Measurements from ENCODE around the gene TBC1D22A. TPM values are rescaled to one million over a fixed set of nuclear protein-coding genes. Genes with fewer than 3 reads are reported as not detected.

TBC1D22A gene
- total RNA-seq, 4 donors from 2014 or later: 9.2 to 45.3 (median 22.8) TPM

DNA sequence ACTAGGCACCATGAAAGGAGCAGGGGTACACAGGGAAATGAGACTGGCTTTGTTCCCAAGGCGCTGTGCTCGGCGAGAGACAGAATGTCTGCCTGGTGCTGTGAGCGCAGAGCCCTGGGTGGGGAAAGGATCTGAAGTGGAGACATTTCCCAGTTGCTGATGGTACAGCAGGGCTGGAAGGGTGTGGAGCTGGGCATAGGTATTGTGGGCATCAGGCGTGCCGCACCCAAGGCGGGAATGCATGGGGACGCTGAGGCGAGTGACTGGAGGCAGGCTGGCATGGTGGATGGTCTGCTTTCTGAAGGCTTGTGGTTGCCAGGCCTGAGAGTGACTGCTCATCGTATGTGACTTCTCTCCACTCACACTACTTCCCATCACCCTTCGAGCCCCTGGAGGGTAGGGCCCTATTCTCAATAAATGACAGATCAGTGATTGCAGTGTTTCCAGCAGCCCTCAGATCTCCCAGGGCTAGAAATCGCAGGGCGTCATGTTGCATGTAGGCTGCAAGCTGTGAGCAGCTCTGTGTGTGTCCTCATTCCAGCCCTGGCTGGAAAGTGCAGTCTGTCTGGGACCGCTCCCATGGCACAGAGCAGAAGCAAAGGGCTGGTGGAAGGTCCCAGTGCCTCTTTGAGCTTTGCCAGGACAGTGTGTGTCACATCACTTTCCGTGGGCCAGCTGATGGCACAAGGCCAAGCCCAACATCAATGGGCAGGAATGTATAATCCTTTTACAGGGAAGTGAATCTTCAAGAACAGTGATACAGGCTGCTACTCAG lies 67.7 kb downstream of the TBC1D22A start:
- no peak for TF ChIP-seq POLR2A (IDR thresholded peaks at IDR 0.05)
- TF ChIP-seq, protein P1, sequence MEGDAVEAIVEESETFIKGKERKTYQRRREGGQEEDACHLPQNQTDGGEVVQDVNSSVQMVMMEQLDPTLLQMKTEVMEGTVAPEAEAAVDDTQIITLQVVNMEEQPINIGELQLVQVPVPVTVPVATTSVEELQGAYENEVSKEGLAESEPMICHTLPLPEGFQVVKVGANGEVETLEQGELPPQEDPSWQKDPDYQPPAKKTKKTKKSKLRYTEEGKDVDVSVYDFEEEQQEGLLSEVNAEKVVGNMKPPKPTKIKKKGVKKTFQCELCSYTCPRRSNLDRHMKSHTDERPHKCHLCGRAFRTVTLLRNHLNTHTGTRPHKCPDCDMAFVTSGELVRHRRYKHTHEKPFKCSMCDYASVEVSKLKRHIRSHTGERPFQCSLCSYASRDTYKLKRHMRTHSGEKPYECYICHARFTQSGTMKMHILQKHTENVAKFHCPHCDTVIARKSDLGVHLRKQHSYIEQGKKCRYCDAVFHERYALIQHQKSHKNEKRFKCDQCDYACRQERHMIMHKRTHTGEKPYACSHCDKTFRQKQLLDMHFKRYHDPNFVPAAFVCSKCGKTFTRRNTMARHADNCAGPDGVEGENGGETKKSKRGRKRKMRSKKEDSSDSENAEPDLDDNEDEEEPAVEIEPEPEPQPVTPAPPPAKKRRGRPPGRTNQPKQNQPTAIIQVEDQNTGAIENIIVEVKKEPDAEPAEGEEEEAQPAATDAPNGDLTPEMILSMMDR (IDR thresholded peaks at IDR 0.05): no peak
- peaks cover 0 to under 1% of the 10 kb centered on the region in 2 donors for H3K9me3 ChIP-seq
- H3K36me3 ChIP-seq: no peaks in the 10 kb centered on the region
- H3K27ac ChIP-seq: no peak overlapping the region
- H3K4me1 ChIP-seq: peaks cover 12 to 16% of the 10 kb centered on the region in 2 donors
- no peak for DNase-seq
- intact Hi-C loops (cut with DNase I; ENCODE audit: low total_unique reads): no loop called here
- H3K27me3 ChIP-seq: no peaks in the 10 kb centered on the region
- H3K4me3 ChIP-seq: no peak overlapping the region

DNA sequence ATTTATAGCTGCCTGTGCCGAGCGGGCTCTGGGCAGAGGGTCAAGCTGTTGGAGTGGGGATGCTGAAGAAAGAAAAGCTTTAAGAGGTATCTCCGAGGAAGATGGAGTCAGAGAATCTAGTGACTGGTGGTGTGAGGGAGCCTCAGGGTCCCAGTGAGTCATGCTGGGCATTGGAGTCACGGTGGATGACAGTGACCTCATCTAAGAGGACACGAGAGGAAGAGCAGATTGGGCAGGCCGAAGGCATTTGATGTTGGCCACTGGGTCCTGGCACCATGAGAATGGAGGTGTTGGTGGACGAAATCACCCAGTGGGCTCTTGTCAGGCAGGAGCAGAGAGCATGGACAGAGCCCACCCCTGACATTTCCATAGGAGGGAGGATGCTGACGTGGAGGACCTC lies 68.4 kb downstream of the TBC1D22A start:
- DNase-seq: no peak
- H3K4me3 ChIP-seq: no peak overlapping the region
- TF ChIP-seq POLR2A (IDR thresholded peaks at IDR 0.05): no peak
- no peaks in the 10 kb centered on the region for H3K27me3 ChIP-seq
- intact Hi-C loops (cut with DNase I; ENCODE audit: low total_unique reads): no loop called here
- peaks cover 0 to 7% of the 10 kb centered on the region in 2 donors for H3K9me3 ChIP-seq
- H3K27ac ChIP-seq: no peak overlapping the region
- no peaks in the 10 kb centered on the region for H3K36me3 ChIP-seq
- H3K4me1 ChIP-seq: peaks cover 12 to 16% of the 10 kb centered on the region in 2 donors

DNA sequence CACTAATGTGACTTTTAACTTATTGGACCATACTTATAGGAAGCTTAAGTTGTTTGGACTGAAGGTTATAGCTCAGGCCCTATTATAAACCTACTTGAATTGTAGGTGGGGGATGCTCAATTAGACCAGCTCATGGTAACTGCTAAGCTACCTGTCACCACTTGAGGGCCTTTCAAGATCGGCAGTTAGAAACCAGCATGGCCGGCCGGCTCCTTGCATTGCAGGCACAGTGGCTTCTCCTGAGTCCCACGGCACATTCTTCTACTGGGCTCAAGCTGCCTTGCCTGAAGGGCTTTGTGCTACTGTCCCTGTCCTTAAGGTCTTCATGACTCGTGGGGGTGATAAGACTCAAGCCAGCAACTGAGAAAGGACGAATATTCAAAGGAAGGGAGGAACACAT lies 70.8 kb downstream of the TBC1D22A start:
- intact Hi-C loops (cut with DNase I; ENCODE audit: low total_unique reads): no loop called here
- peaks cover 0 to 8% of the 10 kb centered on the region in 2 donors for H3K9me3 ChIP-seq
- no peaks in the 10 kb centered on the region for H3K36me3 ChIP-seq
- no peak for TF ChIP-seq POLR2A (IDR thresholded peaks at IDR 0.05)
- TF ChIP-seq, protein P1 (IDR thresholded peaks at IDR 0.05): no peak
- no peak overlapping the region for H3K27ac ChIP-seq
- H3K4me1 ChIP-seq: peaks cover 12 to 16% of the 10 kb centered on the region in 2 donors
- DNase-seq: no peak
- H3K4me3 ChIP-seq: no peak overlapping the region
- H3K27me3 ChIP-seq: no peaks in the 10 kb centered on the region

DNA sequence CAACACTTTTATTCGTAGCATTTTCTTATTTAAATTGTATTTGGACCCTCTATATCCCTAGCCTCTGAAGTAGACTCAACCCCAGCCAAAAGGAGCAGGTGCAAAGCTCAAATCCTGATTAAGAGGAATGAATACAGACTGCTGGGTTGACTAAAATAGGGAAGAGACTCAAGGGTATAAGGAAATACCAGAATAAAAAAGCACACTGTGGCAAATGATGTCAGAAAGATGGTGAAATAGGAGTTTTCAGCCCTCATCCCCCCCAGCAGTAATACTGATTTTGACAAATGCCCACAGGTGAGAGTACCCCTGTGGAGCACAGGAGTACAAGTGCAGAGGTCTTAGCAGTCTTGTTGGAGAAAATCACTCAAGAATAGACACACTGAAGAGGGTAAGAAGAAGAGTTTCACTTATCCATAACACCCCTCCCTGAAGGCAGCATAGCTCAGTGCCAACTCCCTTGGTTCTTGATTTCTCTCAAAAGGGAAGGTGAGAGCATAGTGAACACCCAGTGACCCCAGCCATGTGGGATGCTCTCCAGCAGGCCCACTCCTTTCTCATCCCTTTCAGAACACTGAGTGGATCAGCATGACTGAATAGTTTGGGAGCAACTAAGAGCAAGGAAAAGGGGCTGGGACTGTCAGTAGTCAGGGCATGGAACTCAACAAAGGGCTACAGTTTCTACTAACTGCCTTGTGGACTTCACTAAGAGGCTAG lies 71.7 kb downstream of the TBC1D22A start:
- no peak overlapping the region for H3K27ac ChIP-seq
- no peak for DNase-seq
- no peaks in the 10 kb centered on the region for H3K27me3 ChIP-seq
- TF ChIP-seq POLR2A (IDR thresholded peaks at IDR 0.05): no peak
- TF ChIP-seq, protein P1 (IDR thresholded peaks at IDR 0.05): no peak
- H3K4me1 ChIP-seq: peaks cover 5 to 10% of the 10 kb centered on the region in 2 donors
- H3K9me3 ChIP-seq: peaks cover 0 to 8% of the 10 kb centered on the region in 2 donors
- intact Hi-C loops (cut with DNase I; ENCODE audit: low total_unique reads): no loop called here
- no peaks in the 10 kb centered on the region for H3K36me3 ChIP-seq
- H3K4me3 ChIP-seq: no peak overlapping the region

DNA sequence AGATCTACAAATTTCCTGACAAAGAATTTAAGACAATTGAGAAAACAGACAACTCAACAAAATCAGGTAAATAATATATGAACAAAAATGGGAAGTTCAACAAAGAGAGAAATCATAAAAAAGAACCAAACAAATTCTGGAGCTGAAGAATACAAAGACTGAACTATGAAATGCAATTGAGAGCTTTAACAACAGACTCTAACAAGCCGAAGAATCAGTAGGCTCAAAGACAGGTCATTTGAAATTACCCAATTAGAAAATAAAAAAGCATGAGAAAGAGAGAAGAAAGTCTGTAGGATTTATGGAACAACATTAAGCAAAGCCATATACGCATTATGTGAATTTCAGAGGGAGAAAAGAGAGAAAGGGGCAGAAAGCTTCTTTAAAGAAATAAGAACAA lies 72.8 kb downstream of the TBC1D22A start:
- no peak for DNase-seq
- Histone ChIP-seq H3K4me1 (peaks cover under 1 to 4% of the 10 kb centered on the region in 2 donors), H3K4me3 (no peak overlapping the region), H3K36me3 (no peaks in the 10 kb centered on the region), H3K9me3 (peaks cover 0 to 8% of the 10 kb centered on the region in 2 donors), H3K27me3 (no peaks in the 10 kb centered on the region), H3K27ac (no peak overlapping the region)
- TF ChIP-seq, protein P1 (IDR thresholded peaks at IDR 0.05): no peak
- no peak for TF ChIP-seq POLR2A (IDR thresholded peaks at IDR 0.05)
- intact Hi-C loops (cut with DNase I; ENCODE audit: low total_unique reads): no loop called here
